Measurements from ENCODE around the gene TRMT1. TPM values are rescaled to one million over a fixed set of nuclear protein-coding genes. Genes with fewer than 3 reads are reported as not detected.

Gene TRMT1
- total and polyA plus RNA-seq, 3 donors from 2014 or later, result 35.9 to 50.0 (median 44.8) TPM

DNA sequence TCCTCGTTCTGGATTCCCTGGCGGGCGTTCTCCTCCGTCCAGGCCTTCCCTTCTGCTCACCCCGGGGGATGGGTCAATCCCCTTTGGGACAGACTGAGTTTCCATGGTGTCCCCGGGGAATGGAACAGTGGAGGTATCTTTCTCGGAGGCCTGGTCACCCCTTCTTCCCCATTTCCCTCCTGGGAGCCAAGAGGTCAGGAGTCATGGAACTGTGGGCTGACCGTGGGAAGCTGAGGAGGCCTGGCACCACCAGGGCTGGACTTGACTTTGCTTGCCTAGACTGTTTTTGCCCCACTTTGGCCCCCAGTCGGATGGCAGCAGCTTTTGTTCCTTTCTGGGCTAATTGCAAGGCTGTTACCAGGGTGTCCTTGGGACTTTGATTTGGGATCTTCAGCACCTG lies 3.5 kb upstream of the TRMT1 start:
- Histone ChIP-seq H3K27me3 (no peaks in the 10 kb centered on the region), H3K4me3 (no peak overlapping the region), H3K36me3 (ENCODE audit: low read depth, missing control alignments) (no peaks in the 10 kb centered on the region), H3K27ac (no peak overlapping the region), H3K4me1 (peaks cover 26% of the 10 kb centered on the region), H3K9me3 (no peaks in the 10 kb centered on the region)
- intact Hi-C loops (cut with DNase I; ENCODE audit: low total_unique reads), result no loop called here
- 78 to 83% methylated on average over 5 to 9 of the region's 9 CpGs for WGBS, 2 donors
- no peak for DNase-seq
- TF ChIP-seq POLR2A (IDR thresholded peaks at IDR 0.05), result no peak
- TF ChIP-seq, protein P1, sequence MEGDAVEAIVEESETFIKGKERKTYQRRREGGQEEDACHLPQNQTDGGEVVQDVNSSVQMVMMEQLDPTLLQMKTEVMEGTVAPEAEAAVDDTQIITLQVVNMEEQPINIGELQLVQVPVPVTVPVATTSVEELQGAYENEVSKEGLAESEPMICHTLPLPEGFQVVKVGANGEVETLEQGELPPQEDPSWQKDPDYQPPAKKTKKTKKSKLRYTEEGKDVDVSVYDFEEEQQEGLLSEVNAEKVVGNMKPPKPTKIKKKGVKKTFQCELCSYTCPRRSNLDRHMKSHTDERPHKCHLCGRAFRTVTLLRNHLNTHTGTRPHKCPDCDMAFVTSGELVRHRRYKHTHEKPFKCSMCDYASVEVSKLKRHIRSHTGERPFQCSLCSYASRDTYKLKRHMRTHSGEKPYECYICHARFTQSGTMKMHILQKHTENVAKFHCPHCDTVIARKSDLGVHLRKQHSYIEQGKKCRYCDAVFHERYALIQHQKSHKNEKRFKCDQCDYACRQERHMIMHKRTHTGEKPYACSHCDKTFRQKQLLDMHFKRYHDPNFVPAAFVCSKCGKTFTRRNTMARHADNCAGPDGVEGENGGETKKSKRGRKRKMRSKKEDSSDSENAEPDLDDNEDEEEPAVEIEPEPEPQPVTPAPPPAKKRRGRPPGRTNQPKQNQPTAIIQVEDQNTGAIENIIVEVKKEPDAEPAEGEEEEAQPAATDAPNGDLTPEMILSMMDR (IDR thresholded peaks at IDR 0.05), result no peak

DNA sequence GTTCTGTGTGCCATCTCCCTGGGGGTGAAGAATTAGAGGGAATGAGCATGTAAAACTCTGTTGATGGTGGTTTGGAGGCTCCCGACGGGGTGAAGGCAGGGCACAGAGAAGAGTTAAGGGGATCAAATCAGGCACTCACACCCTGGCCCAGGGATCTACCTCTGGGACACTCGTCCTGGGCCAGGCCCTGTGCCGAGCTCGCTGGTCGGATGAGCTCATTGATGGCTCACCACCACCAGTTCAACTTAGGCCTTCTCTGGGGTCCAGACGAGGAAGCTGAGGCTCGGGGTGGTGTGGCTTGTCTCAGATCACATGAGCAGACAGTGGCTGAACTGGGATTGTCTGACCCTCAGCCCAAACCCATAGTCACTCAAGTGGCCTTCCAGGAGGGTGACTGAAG lies 3.1 kb upstream of the TRMT1 start:
- Histone ChIP-seq H3K4me3 (no peak overlapping the region), H3K27me3 (no peaks in the 10 kb centered on the region), H3K36me3 (ENCODE audit: low read depth, missing control alignments) (no peaks in the 10 kb centered on the region), H3K27ac (no peak overlapping the region), H3K4me1 (peaks cover 26% of the 10 kb centered on the region), H3K9me3 (no peaks in the 10 kb centered on the region)
- TF ChIP-seq POLR2A (IDR thresholded peaks at IDR 0.05), result no peak
- TF ChIP-seq, protein P1 (IDR thresholded peaks at IDR 0.05), result no peak
- intact Hi-C loops (cut with DNase I; ENCODE audit: low total_unique reads), result loop anchor here (5.0 kb wide), 1 partner anchor 33 kb away; the partner anchor contains the start of genes IER2 and STX10
- WGBS, 2 donors, result 74 to 79% methylated on average over 6 to 8 of the region's 8 CpGs
- DNase-seq, result no peak

DNA sequence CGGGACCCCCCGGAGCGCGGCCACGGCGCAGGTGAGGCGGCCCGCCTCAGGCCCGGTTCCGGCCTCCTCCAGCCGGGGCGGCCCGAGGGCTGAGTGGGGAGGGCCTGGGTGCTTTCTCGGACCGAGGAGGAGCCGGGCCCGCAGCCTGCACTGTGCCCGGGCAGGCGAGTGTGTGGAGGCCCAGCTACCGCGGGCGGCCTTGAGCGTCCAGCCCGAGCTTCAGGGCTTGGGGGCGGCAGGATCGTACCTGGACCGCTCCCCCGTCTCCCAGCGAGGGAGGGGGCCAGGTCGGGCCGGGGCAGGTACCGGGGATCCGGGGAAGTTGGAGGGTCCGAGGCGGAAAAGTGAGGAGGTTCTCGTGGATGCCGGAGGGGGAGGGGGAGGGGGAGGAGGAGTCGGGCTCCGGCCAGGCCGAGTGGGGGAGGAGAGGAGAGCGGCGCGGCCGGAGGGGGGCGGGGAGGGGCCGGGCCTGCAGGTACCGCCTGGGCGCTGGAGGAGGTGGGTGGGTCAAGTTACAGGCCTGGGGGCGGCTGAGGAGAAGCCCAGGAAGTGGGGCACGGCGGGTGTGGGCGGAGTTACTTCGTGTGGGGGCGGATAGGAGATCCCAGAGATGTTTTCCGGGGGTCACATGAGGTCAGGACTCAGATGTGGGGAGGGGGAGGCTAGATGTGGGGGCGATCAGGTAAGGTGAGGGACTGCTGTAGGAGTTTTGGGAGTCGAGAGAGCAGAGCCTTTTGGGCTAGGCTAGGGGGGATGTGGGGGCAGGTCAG lies 2.1 kb upstream of the TRMT1 start:
- DNase-seq, result peak; percentile 65
- Histone ChIP-seq H3K27ac (peak overlapping the region; percentile 62 to 64), H3K36me3 (ENCODE audit: low read depth, missing control alignments) (no peaks in the 10 kb centered on the region), H3K9me3 (no peaks in the 10 kb centered on the region), H3K4me3 (peak overlapping the region; percentile 78 to 81), H3K27me3 (no peaks in the 10 kb centered on the region), H3K4me1 (peaks cover 26% of the 10 kb centered on the region)
- intact Hi-C loops (cut with DNase I; ENCODE audit: low total_unique reads), result loop anchor here (5.0 kb wide), 1 partner anchor 34 kb away; the partner anchor contains the start of genes IER2 and STX10
- no peak for TF ChIP-seq POLR2A (IDR thresholded peaks at IDR 0.05)
- TF ChIP-seq, protein P1 (IDR thresholded peaks at IDR 0.05), result no peak
- 1 to 4% methylated on average over 31 to 40 of the region's 57 CpGs for WGBS, 2 donors

DNA sequence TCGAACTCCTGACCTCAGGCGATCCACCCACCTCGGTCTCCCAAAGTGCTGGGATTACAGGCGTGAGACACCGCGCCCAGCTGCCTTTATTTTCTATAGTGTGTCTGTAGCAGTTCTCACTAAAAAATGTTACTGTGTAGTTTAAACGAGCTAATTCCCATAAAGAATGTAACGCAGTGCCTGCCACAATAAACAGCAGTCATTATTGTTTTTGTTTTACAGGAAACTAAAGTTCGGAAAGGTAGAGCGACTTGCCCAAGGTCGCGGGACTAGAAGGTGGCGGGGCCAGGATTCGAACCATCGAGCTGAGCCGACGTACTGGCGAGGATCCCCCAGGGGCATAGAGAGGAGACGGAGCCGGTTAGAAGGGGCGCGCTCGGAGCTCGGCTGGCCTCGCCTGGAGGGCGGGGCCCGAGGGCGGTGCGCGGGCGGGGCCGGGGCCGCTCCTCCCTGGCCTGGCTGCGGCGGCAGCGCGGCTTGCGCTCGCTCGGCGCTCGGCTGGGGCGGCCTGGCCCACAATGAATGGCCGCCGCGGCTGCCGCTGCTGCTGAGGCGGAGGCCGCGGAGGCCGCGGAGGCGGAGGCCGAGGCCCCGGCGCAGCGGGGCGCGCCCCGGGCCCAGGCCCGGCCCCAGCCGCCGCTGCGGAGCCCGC lies 1.4 kb upstream of the TRMT1 start, which contains the start of gene NACC1:
NACC1 (plus strand) TSS at position 493 of the 652 bp plus-strand sequence. CDS start 16,944 bp downstream, outside the sequence.
- H3K4me1 ChIP-seq, result peaks cover 26% of the 10 kb centered on the region
- TF ChIP-seq, protein P1 (IDR thresholded peaks at IDR 0.05), result no peak
- TF ChIP-seq POLR2A (IDR thresholded peaks at IDR 0.05), result no peak
- intact Hi-C loops (cut with DNase I; ENCODE audit: low total_unique reads), result loop anchor here (5.0 kb wide), 1 partner anchor 34 kb away; the partner anchor contains the start of genes IER2 and STX10
- H3K27ac ChIP-seq, result peak within 1 kb of the TSS; percentile 62 to 64
- H3K27me3 ChIP-seq, result no peaks in the 10 kb centered on the region
- peak within 1 kb of the TSS; percentile 78 to 98 for H3K4me3 ChIP-seq
- no peaks in the 10 kb centered on the region for H3K9me3 ChIP-seq
- H3K36me3 ChIP-seq (ENCODE audit: low read depth, missing control alignments), result no peaks in the 10 kb centered on the region
- DNase-seq, result peak; percentile 93
- 5% methylated on average over 30 of the region's 65 CpGs for whole genome bisulfite sequencing, 2 donors
